H1 (cell line): Measurements from ENCODE around the gene CHD6. TPM values are rescaled to one million over a fixed set of nuclear protein-coding genes. Genes with fewer than 3 reads are reported as not detected.

Experiments used
- JUND ChIP-seq: IDR thresholded peaks from 2 replicates; pipeline ENCODE4 v1.6.1; 2011; ENCODE audit warnings: mild to moderate bottlenecking, improper control_type of control experiment, low read length
- SP1 ChIP-seq: IDR thresholded peaks from 2 replicates; pipeline ENCODE4 v1.6.1; 2011; ENCODE audit warnings: low read depth, low read length
- polyA plus RNA-seq, 7 experiments: library from polyadenylated mRNA; depleted of rRNA in 3 of 7; stranded (reverse) in 5 of 7; unstranded in 2 of 7; fragments of >200 nt in 5 of 7; fragments of 200-250 nt in 2 of 7; gene quantifications; 1 replicate in 5 of 7; 2 replicates in 1 of 7; 4 replicates in 1 of 7; pipeline versions ENCODE4 v1.2.1 to v1.2.3, GENCODE V29; 2011 to 2013; ENCODE audit warnings: missing spikeins in 2 of 7, mixed read lengths in 2 of 7
- total RNA-seq: library from RNA; stranded (reverse); fragmentation: NEBNext Ultra II Directional; extraction: Animal tissue kit (Norgen Biotek cat#: 25700); gene quantifications from 2 replicates; pipeline ENCODE4 v1.2.1, GENCODE V29; 2021
- TF ChIP-seq, protein P1 (sequence below): IDR thresholded peaks from 2 replicates; pipeline ENCODE4 v1.6.1; 2011; ENCODE audit warnings: low read length, improper control_type of control experiment

CHD6 gene
- total and polyA plus RNA-seq, 2 of the 8 experiments (the other 6 are each of a cell fraction or from before 2014, with no cell fraction given): 11.1 to 62.9 TPM

DNA sequence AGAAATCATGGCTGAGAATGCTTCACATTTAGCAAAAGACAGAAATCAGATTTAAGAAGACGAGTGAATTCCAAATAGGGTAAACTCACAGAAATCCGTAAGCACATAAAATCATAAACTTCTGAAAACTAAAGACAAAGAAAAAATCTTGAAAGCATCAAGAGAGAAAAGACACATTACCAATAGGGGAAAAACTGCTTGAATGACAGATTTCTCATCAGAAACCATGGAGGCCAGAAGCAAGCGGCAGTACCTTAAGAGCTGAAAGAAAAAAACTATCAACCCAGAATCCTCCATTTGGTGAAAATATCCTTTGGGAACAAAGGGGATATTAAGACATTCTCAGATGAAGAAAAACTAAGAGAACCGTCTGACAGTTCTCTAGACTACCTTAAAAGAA is 185.0 kb downstream of the CHD6 start (continued):
- TF ChIP-seq, protein P1, sequence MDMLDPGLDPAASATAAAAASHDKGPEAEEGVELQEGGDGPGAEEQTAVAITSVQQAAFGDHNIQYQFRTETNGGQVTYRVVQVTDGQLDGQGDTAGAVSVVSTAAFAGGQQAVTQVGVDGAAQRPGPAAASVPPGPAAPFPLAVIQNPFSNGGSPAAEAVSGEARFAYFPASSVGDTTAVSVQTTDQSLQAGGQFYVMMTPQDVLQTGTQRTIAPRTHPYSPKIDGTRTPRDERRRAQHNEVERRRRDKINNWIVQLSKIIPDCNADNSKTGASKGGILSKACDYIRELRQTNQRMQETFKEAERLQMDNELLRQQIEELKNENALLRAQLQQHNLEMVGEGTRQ: no peak
- TF ChIP-seq JUND (no peak), SP1 (no peak)
